ENCODE data around the gene NT5C.
A peak's percentile ranks its signal among the peaks of the same experiment; 100 is the strongest.
"Not testable (repeated sequence)": the region's sequence is repeated elsewhere in the genome, so short reads cannot be mapped to it uniquely, and the experiment has no call there.

Gene NT5C

GRCh38 chr17:75142236-75142971, 10.9 kb upstream of the NT5C start:
- Histone ChIP-seq H3K27ac (ENCODE audit: extremely low read depth, low read depth, low read length) (no peak overlapping the region), H3K36me3 (ENCODE audit: control insufficient read depth in 2 of 2, insufficient read depth in 1 of 2, low read length in 2 of 2) (peaks cover 93 to 95% of the 10 kb centered on the region in 2 experiments), H3K4me3 (ENCODE audit: low read depth, low read length) (no peak overlapping the region), H3K9me3 (ENCODE audit: control insufficient read depth, insufficient read depth, low read depth, low read length) (no peaks in the 10 kb centered on the region), H3K4me1 (ENCODE audit: control insufficient read depth, insufficient read depth, low read length) (no peaks in the 10 kb centered on the region)
- TF ChIP-seq ZBTB21 (tag by site-specific recombination; IDR thresholded peaks at IDR 0.05) (no peak), ZNF274 (IDR thresholded peaks at IDR 0.05; ENCODE audit: low read length) (no peak), ZNF274 (tag by site-specific recombination; IDR thresholded peaks at IDR 0.05; ENCODE audit: borderline replicate concordance) (no peak)
- CTCF ChIA-PET, result interaction anchor here (0.6 to 1.5 kb wide), 4 partner anchors 11 to 98 kb away, joined by 3 to 5 read pairs (median 4); partner anchors contain the start of gene NT5C
- POLR2A ChIA-PET, result interaction anchor here (0.6 to 1.7 kb wide), 5 partner anchors 11 to 108 kb away, joined by 3 to 4 read pairs (median 3); no protein-coding TSS in a partner anchor

GRCh38 chr17:75138519-75138918, 7.0 kb upstream of the NT5C start:
- Histone ChIP-seq H3K36me3 (ENCODE audit: control insufficient read depth in 2 of 2, insufficient read depth in 1 of 2, low read length in 2 of 2) (peaks cover 77 to 81% of the 10 kb centered on the region in 2 experiments), H3K4me1 (ENCODE audit: control insufficient read depth, insufficient read depth, low read length) (no peaks in the 10 kb centered on the region), H3K9me3 (ENCODE audit: control insufficient read depth, insufficient read depth, low read depth, low read length) (no peaks in the 10 kb centered on the region), H3K4me3 (ENCODE audit: low read depth, low read length) (no peak overlapping the region), H3K27ac (ENCODE audit: extremely low read depth, low read depth, low read length) (no peak overlapping the region)
- CTCF ChIA-PET, result interaction anchor here (0.6 to 1.1 kb wide), 2 partner anchors 24 to 283 kb away, joined by 4 to 5 read pairs; no protein-coding TSS in a partner anchor
- POLR2A ChIA-PET, result interaction anchor here (0.7 to 0.9 kb wide), 2 partner anchors 10 to 16 kb away, joined by 3 to 8 read pairs; partner anchors contain the start of gene JPT1
- TF ChIP-seq WT1 (tag by site-specific recombination; IDR thresholded peaks at IDR 0.05), result peak; percentile 91
- TF ChIP-seq ZNF10 (tag by site-specific recombination; IDR thresholded peaks at IDR 0.05), result no peak
- no peak for TF ChIP-seq ZNF341 (tag by site-specific recombination; IDR thresholded peaks at IDR 0.05; ENCODE audit: low read depth)

- H3K4me1 ChIP-seq (ENCODE audit: control insufficient read depth, insufficient read depth, low read length); H3K27ac ChIP-seq (ENCODE audit: extremely low read depth, low read depth, low read length); H3K9me3 ChIP-seq (ENCODE audit: control insufficient read depth, insufficient read depth, low read depth, low read length); H3K4me3 ChIP-seq (ENCODE audit: low read depth, low read length): not testable (repeated sequence)
- peaks cover 69 to 73% of the 10 kb centered on the region in 2 experiments for H3K36me3 ChIP-seq (ENCODE audit: control insufficient read depth in 2 of 2, insufficient read depth in 1 of 2, low read length in 2 of 2)
- POLR2A ChIA-PET, result interaction anchor here (0.6 to 1.3 kb wide), 3 partner anchors 17 to 386 kb away, joined by 3 to 4 read pairs (median 4); no protein-coding TSS in a partner anchor
- CTCF ChIA-PET, result interaction anchor here (0.7 to 1.3 kb wide), 3 partner anchors 9 to 33 kb away, joined by 3 to 13 read pairs (median 6); no protein-coding TSS in a partner anchor
- TF ChIP-seq ZNF664 (tag by site-specific recombination; IDR thresholded peaks at IDR 0.05) (peak; percentile 91), ZNF335 (tag by site-specific recombination; conservative IDR thresholded peaks at IDR 0.05) (peak; percentile 70)
Observed at GRCh38 chr17:75137762-75138161, 6.2 kb upstream of the NT5C start.

GRCh38 chr17:75135946-75136345, 4.4 kb upstream of the NT5C start:
- POLR2A ChIA-PET, result interaction anchor here (0.7 to 1.5 kb wide), 4 partner anchors 10 to 19 kb away, joined by 3 to 4 read pairs (median 3); partner anchors contain the start of gene JPT1
- peaks cover 3% of the 10 kb centered on the region; the same call in 1 of the 2 replicates for H3K4me1 ChIP-seq (ENCODE audit: control insufficient read depth, insufficient read depth, low read length)
- peaks cover 54 to 55% of the 10 kb centered on the region in 2 experiments for H3K36me3 ChIP-seq (ENCODE audit: control insufficient read depth in 2 of 2, insufficient read depth in 1 of 2, low read length in 2 of 2)
- no peak overlapping the region for H3K4me3 ChIP-seq (ENCODE audit: low read depth, low read length)
- no peaks in the 10 kb centered on the region for H3K9me3 ChIP-seq (ENCODE audit: control insufficient read depth, insufficient read depth, low read depth, low read length)
- H3K27ac ChIP-seq (ENCODE audit: extremely low read depth, low read depth, low read length), result no peak overlapping the region
- CTCF ChIA-PET, result interaction anchor here (0.5 to 1.2 kb wide), 4 partner anchors 14 to 346 kb away, joined by 3 to 10 read pairs (median 3); no protein-coding TSS in a partner anchor
- TF ChIP-seq ZNF449 (tag by site-specific recombination; IDR thresholded peaks at IDR 0.05) (no peak), ZNF777 (tag by site-specific recombination; IDR thresholded peaks at IDR 0.05; ENCODE audit: borderline replicate concordance) (no peak), ZNF549 (tag by site-specific recombination; IDR thresholded peaks at IDR 0.05) (no peak), BCL6B (tag by site-specific recombination; IDR thresholded peaks at IDR 0.05) (no peak), ZBTB8A (tag by site-specific recombination; IDR thresholded peaks at IDR 0.05) (no peak), OVOL3 (tag by site-specific recombination; IDR thresholded peaks at IDR 0.05) (no peak), ZBTB6 (tag by site-specific recombination; IDR thresholded peaks at IDR 0.05) (no peak), ZBTB10 (tag by site-specific recombination; IDR thresholded peaks at IDR 0.05) (no peak), WT1 (tag by site-specific recombination; IDR thresholded peaks at IDR 0.05) (no peak), ATF2 (tag by site-specific recombination; IDR thresholded peaks at IDR 0.05; ENCODE audit: low read depth) (no peak)

All from HEK293 (cell line).